GM13977 (cell line): ENCODE results near the gene ACD.

Source experiments
- DNase-seq: peaks from one replicate; pipeline ENCODE4 v3.0.0; 2012; ENCODE audit warnings: low spot score
- in situ Hi-C: fragments of 300-500 bp; cut with MboI; formaldehyde crosslinking; loops from one replicate; pipeline ENCODE4 v1.12.0; 2022; ENCODE audit warnings: low sequenced_read_pairs, low pct_unique_long_range_greater_than_20kb, mixed read lengths, inconsistent platforms; ENCODE audit not compliant: unreplicated experiment
- TF ChIP-seq, protein P1 (sequence below): IDR thresholded peaks from 2 replicates; pipeline ENCODE4 v1.5.1; 2012; ENCODE audit warnings: mild to moderate bottlenecking, control low read depth; ENCODE audit not compliant: insufficient read depth; ENCODE audit errors: extremely low read depth, missing control alignments

The ACD gene

DNA sequence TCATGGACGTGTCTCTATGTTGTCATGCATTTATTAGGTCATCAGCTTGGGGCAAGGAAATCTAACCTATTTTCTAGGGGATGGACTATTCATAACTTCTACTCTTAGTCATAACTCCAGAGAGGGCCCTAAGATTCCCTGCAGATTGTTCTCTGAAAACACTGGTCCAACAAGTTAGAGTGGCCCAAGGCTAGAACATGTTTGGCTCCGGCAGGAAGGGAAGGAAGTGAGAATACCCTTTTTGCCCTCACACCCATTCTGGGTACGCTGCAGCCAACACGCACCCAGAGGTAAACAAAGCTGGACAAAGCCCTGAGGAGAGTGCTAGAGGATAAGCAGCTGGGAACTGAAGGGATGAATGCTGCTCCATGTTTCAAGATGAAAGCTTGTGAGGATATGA lies 16.5 kb upstream of the ACD start:
- in situ Hi-C loops = loop anchor here (10.0 to 25.0 kb wide), 2 partner anchors 138 to 386 kb away; no protein-coding TSS in a partner anchor
- TF ChIP-seq, protein P1, sequence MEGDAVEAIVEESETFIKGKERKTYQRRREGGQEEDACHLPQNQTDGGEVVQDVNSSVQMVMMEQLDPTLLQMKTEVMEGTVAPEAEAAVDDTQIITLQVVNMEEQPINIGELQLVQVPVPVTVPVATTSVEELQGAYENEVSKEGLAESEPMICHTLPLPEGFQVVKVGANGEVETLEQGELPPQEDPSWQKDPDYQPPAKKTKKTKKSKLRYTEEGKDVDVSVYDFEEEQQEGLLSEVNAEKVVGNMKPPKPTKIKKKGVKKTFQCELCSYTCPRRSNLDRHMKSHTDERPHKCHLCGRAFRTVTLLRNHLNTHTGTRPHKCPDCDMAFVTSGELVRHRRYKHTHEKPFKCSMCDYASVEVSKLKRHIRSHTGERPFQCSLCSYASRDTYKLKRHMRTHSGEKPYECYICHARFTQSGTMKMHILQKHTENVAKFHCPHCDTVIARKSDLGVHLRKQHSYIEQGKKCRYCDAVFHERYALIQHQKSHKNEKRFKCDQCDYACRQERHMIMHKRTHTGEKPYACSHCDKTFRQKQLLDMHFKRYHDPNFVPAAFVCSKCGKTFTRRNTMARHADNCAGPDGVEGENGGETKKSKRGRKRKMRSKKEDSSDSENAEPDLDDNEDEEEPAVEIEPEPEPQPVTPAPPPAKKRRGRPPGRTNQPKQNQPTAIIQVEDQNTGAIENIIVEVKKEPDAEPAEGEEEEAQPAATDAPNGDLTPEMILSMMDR = no peak
- no peak for DNase-seq

DNA sequence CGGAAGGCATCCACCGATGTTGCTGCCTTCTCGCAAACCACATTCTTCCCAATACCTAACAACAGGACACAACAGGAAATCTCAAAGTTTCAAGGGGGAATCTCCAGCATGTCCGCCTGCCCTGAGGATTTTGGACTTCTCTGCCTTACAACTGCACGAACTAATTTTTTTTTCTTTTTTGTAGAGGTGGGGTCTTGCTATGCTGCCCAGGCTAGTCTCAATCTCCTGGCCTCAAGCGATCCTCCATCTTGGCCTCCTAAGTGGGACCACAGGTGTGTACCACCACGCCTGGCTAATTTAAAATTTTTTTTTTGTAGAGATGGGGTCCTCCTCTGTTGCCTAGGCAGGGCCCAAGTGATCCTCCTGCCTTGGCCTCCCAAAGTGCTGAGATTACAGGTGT lies 15.9 kb upstream of the ACD start:
- in situ Hi-C loops = loop anchor here (10.0 to 25.0 kb wide), 2 partner anchors 139 to 386 kb away; no protein-coding TSS in a partner anchor
- TF ChIP-seq, protein P1 = no peak
- DNase-seq = no peak

DNA sequence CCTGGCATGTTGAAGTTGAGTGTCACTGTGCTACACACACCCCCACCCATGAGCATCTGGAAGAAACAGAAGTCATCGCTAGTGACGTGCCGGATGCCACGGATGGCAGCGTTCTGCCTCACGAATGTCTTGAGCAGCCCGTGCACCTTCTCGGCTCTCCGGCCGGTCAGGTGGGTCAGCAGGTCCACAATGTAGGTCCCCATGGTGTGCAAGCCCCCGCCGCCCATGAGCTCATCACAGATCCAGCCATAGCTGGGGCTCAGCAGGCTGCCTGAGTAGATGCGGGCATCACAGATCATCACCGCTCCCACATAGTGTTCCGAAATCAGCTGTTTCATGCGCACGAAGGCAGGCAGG lies 15.5 kb upstream of the ACD start:
- TF ChIP-seq, protein P1 = no peak
- in situ Hi-C loops = loop anchor here (10.0 to 25.0 kb wide), 2 partner anchors 139 to 387 kb away; no protein-coding TSS in a partner anchor

DNA sequence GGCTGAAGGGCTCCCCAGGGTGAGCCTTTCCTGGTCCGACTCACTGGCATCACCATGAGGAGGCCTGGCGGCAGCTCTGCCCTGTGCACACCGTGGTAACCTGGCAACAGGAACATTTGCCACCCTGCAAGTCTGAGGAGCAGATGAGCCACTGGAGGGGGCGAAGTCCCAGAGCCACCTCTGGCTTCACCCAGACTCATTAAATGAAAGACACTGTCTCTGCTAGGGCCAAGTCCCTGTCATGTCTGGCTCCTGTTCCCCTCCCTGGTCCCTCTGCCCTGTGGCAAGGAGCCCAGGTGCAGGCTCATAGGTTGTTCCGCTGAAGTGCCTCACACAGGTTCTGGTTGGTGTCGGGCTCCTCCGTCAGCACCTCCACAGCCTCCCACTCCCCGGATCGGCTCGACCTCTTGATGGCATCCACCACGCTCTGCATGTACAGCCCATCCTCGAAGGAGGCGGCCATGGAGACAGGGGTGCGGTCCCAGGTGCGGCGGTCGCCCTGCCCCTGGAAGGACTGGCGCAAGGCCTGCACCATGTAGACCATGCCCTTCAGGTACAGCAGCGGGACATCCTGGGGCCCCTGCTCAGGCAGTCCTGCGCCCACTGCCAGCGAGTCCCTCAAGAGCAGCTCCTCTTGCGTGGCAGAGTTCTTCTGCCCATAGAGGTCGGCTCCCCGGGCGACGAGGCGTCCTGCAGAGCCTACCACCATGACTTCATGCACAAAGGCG lies 15.0 kb upstream of the ACD start:
- in situ Hi-C loops = loop anchor here (10.0 to 25.0 kb wide), 2 partner anchors 140 to 387 kb away; no protein-coding TSS in a partner anchor
- TF ChIP-seq, protein P1 = no peak
- DNase-seq = no peak

More for the DNA sequence above, 15.5 kb upstream of the ACD start:
- no peak for DNase-seq

DNA sequence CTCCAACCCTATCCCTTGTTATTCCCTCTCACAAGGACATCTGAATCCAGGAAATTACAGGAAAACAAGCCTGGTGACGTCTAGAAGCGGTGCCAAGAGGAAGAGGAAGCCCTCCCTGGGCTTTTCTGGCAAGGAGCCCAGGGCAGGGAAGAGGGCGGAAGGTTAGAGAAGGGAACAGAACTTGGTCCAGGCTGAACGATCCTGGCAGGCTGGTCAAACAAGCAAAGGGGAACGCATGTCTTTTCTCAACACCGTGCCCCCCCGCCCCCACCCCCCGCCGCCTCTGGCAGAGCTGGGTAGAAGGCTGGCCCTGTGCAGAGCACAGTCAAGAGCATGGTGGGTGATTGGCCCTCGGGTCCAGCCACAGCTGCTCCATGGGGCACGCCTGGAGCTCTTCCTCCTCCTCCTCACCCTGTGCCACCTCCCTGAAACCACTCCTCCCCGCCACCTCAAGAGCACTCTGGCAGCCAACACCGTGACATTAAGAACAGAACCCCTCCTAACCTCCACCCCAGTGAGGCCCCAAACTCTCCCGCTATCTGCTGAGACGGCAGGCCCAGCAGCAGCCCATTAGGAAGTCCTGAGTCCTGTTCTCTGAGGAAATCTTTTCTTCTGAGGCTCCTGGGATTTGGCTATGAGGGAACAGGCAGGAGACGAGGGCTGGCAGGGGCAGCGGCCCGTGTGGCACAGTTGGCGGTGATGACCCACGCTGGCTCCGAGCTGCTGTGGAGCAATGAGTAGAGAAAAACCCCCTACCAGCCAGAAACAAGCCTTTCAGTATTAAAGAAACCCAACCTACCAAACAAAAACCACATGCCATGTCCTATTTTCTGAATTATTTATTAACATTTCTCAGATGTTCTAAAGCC lies 13.9 kb upstream of the ACD start:
- in situ Hi-C loops = loop anchor here (10.0 kb wide), 1 partner anchor 141 kb away; no protein-coding TSS in a partner anchor
- TF ChIP-seq, protein P1 = no peak
- DNase-seq = no peak
